Hematopoietic multipotent progenitor cell treated with erythropoietin and hydrocortisone succinate and interleukin-3 and kit ligand, for 6 days (in vitro differentiated cells): ENCODE data around the gene MTMR1.

ENCODE experiments used
- DNase-seq: peaks from one replicate; pipeline ENCODE4 v3.0.0-alpha.2; 2015

The MTMR1 gene

GRCh38 chrX:150763810-150764209, 70.6 kb downstream of the MTMR1 start:
- no peak for DNase-seq

- DNase-seq, result no peak
These were observed 72.0 kb downstream of the MTMR1 start for GRCh38 chrX:150765237-150765636.

GRCh38 chrX:150765782-150766350, 72.7 kb downstream of the MTMR1 start:
- no peak for DNase-seq

GRCh38 chrX:150766351-150767044, 73.3 kb downstream of the MTMR1 start:
- no peak for DNase-seq

GRCh38 chrX:150767045-150767395, 73.8 kb downstream of the MTMR1 start:
- DNase-seq, result peak; percentile 43

- DNase-seq, result peak; percentile 2
These were observed 74.4 kb downstream of the MTMR1 start for GRCh38 chrX:150767475-150768131.

GRCh38 chrX:150768132-150768485, 74.9 kb downstream of the MTMR1 start:
- DNase-seq, result no peak

- no peak for DNase-seq
These were observed 75.5 kb downstream of the MTMR1 start for GRCh38 chrX:150768580-150769190.

GRCh38 chrX:150769408-150769807, 76.2 kb downstream of the MTMR1 start:
- DNase-seq, result no peak

- DNase-seq, result no peak
These were observed 77.4 kb downstream of the MTMR1 start for GRCh38 chrX:150770623-150771022.

GRCh38 chrX:150771116-150771515, 77.9 kb downstream of the MTMR1 start:
- no peak for DNase-seq

- peak; percentile 77 for DNase-seq
These were observed 79.2 kb downstream of the MTMR1 start for GRCh38 chrX:150772150-150772970.

- no peak for DNase-seq
These were observed 79.9 kb downstream of the MTMR1 start for GRCh38 chrX:150773117-150773516.

GRCh38 chrX:150773634-150774033, 80.4 kb downstream of the MTMR1 start:
- DNase-seq, result no peak

GRCh38 chrX:150774798-150775568, 81.8 kb downstream of the MTMR1 start:
- DNase-seq, result no peak

- no peak for DNase-seq
These were observed 82.6 kb downstream of the MTMR1 start for GRCh38 chrX:150775569-150776350.

- DNase-seq, result no peak
These were observed 84.3 kb downstream of the MTMR1 start for GRCh38 chrX:150777328-150777992.

- DNase-seq, result no peak
These were observed 86.2 kb downstream of the MTMR1 start for GRCh38 chrX:150779385-150779784.

GRCh38 chrX:150781677-150782076, 88.5 kb downstream of the MTMR1 start:
- no peak for DNase-seq

GRCh38 chrX:150790021-150790420, 96.8 kb downstream of the MTMR1 start:
- no peak for DNase-seq

GRCh38 chrX:150792949-150793527, 99.8 kb downstream of the MTMR1 start:
- no peak for DNase-seq
